Urothelium cell line (cell line): ENCODE measurements around the gene ASPSCR1.

Experiments used
- DNase-seq: peaks from one replicate; pipeline ENCODE4 v3.0.0; 2011; ENCODE audit warnings: low spot score, mixed read lengths
- FAIRE-seq: peaks from 2 replicates; lab custom pipeline; 2011; peaks lifted over from hg19 to GRCh38; lab: Jason Lieb, UNC

Gene ASPSCR1

GRCh38 chr17:81977211-81977808 is at the start of gene ASPSCR1:
ASPSCR1 (plus strand) TSS chr17:81977629; CDS start chr17:81977647, 18 bp downstream.
- peak; percentile 53 for FAIRE-seq
- peak; percentile 97 for DNase-seq

- DNase-seq (peak; percentile 99), FAIRE-seq (peak; percentile 91)
Observed at GRCh38 chr17:81927653-81928543, 49.5 kb upstream of the ASPSCR1 start, which contains the start of gene MAFG. MAFG (minus strand) TSS chr17:81927735; CDS start chr17:81923185, 4,550 bp downstream.

DNA sequence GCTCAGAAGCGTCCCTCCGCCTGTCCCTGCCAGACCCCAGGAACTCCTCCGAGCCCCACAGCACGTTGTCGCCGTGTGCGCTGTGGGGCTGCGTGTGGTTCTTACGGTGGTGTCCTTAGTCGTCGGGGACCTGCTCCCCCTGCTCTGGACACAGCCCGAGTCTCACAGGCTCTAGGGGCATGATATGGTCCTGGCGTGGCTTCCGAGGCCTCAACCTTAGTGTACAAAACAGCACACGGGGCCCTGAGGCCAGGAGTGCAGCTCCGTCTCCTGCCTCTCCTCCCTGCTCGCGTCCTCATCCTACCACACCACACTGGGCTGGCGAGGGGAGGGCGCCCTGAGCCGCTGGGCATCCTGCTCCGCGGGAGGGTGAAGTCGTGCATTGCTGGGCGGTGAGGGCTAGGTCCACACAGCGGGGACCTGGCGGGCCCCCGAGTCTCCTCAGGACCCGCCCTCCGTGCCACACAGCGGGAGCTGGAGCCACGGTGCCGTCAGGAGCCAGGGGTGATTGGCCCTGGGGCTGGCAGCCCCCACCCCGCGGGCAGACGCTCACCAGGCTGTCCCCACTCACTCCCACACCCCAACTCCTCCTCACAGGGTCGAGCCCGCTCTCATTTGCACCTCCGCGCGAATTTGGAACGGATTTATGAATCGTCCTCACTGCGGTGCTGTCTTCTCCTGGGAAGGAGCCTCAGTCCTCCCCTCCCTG is 48.7 kb upstream of the ASPSCR1 start:
- DNase-seq (peak; percentile 52), FAIRE-seq (peak; percentile 87)

DNA sequence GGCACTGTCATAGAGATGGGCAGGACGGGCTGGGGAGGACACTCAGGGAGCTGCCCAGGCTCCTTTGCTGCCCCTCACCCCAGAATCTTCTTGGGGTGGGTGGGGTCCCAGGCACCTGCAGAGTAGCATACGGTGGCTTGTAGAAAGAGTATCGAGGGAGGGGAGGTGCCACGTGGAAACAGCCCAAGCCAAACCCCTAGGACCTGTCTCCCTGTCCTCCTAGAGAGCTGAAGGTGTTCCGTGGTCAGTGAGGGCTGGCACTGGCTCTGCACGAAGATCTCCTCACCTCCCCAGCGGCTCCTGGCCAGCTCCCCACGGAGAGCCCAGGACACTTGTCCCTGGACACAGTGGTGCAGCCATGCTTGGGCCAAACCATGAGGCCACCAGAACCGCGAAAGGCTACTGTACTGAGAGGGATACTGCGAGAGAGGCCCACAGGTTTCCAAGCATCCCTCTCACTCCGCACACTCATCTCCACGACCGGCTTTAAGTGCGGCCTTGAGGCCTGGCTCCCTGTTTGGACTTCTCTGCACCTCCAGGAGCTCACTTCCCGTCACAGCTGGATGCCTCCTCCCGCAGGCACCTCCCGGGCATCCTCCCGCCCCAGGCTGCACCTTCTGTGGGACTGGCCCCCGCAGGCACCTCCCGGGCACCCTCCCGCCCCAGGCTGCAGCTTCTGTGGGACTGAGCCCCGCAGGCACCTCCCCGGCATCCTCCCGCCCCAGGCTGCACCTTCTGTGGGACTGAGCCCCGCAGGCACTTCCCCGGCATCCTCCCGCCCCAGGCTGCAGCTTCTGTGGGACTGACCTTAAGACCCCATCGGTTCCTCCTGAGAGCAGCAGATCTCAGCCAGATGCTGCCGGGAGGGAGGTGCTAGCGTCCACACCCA is 47.9 kb upstream of the ASPSCR1 start:
- FAIRE-seq (no peak), DNase-seq (no peak)

- no peak for DNase-seq
- FAIRE-seq, result no peak
Observed at GRCh38 chr17:81930142-81931125, 47.0 kb upstream of the ASPSCR1 start.

GRCh38 chr17:81931189-81931556 is 46.3 kb upstream of the ASPSCR1 start:
- FAIRE-seq (no peak), DNase-seq (no peak)

GRCh38 chr17:81931557-81932332 is 45.7 kb upstream of the ASPSCR1 start:
- FAIRE-seq (no peak), DNase-seq (no peak)

DNA sequence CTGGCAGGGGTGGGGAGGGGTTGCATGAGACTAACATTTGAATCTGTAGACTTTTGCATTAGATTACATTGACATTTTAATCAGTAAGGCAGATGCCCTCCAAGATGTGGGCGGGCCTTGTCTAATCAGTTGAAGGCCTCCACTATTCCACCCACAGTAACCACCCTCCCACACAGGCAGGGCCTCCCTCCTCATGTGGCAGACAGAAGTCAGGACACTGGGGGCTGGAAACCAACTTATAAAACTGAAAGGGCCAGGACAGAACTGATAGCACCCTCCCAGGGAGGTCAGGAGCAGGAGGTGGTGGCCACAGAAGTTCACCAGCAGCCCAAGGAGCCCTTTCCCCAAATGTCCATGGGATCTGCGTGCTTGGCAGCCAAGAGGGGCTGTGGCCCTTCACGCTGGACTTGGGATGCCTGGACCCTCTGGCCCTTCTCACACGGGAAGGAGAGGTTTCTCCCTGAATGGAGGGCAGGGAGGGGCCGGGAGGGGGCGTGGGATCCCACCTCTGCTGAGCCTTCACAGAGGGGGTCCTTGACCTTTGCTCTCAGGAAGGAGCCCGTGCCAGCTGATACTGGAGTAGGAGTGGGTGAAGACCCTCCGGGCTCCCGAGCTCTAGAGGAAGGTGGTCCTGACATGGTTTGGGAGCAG is 45.0 kb upstream of the ASPSCR1 start:
- DNase-seq, result no peak
- no peak for FAIRE-seq

GRCh38 chr17:81933178-81933699 is 44.2 kb upstream of the ASPSCR1 start:
- DNase-seq, result no peak

DNA sequence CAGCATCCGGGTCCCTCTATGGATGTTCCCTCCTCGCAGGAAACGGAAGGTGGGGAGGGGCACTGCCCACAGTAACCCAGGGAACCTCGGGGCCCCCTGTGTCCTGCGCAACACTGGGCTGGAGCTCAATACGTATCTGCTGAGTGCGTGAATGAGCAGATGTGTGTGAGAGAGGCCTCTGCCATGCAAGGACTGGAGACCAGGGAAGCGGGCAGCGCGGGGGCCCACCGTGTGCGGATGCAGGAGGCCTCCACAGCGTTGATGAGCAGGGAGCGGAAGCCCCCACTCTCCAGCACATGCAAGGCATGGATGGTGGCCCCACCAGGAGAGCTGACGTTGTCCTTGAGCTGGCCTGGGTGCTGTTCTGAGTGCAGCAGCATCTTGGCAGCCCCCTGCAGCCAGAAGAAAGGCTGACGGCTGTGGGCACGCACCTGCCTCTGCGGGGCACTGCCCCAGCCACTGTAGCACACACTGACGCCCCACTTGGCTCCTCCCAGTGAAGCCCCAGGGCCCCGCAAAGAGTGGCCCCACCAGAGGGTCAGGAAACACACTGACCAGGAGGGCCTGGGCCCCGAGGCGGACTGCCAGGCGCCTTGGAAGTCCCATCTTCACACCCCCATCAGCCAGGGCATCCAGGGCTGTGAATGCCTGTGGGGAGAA is 43.2 kb upstream of the ASPSCR1 start:
- DNase-seq, result no peak
- no peak for FAIRE-seq

More at GRCh38 chr17:81933178-81933699, 44.2 kb upstream of the ASPSCR1 start:
- no peak for FAIRE-seq

GRCh38 chr17:81934850-81935708 is 42.4 kb upstream of the ASPSCR1 start:
- DNase-seq, result no peak
- FAIRE-seq, result peak; percentile 61

DNA sequence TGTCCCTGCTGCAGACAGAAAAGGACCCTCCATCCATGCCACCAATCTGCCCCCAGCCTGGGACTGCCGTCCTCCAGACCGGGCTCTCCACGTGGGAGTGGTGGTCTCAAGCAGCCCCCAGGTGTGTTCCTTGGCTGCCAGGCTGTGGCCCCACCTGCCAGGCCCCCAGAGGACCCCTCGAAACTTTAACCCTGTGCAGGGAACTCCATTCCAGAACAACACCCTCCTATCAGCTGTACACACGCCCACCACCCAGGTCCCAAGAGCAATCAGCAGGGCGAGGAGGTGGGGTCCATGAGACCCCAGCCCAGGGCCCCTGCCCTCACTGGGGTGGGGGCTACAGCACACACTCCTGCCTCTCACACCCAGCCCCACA is 41.7 kb upstream of the ASPSCR1 start:
- DNase-seq, result no peak
- FAIRE-seq, result no peak

- FAIRE-seq, result no peak
Observed at GRCh38 chr17:81939218-81939617, 38.2 kb upstream of the ASPSCR1 start.

DNA sequence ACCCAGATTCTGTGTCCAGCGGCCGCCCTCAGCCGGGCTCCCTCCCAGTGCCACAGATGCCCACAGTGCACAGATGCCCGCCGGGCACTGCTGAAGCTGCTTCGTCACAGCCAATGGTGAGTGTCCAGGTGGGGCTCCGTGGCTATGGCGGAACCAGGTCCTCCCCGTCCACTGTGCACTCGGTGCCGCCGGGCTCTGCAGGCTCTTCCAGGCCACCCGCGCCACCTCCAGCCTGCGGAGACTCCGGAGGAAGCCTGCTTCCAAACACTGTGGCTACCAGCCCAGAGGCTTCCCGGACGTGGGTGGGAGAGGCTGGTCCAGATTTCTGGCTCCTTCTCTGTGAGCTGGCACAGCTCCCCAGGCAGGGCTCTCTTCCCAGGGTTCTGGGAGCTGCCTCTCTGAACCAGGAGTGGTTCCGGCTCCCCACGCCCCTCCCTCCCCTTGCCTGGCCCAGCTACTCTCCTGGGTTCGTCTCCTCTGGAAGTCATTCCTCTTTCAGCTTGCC is 37.5 kb upstream of the ASPSCR1 start:
- no peak for DNase-seq
- no peak for FAIRE-seq

More at GRCh38 chr17:81939218-81939617, 38.2 kb upstream of the ASPSCR1 start:
- DNase-seq, result no peak

- DNase-seq, result no peak
- FAIRE-seq, result peak; percentile 65
Observed at GRCh38 chr17:81940538-81941483, 36.6 kb upstream of the ASPSCR1 start.
